NCI-H2171 treated with DMSO at 0.1 percent for 48 hours (cell line): Measurements from ENCODE around the gene FBXO42.

Experiments used
- DNase-seq: peaks from one replicate; lab custom pipeline; 2025; lab: John Stamatoyannopoulos, UW

The FBXO42 gene

DNA sequence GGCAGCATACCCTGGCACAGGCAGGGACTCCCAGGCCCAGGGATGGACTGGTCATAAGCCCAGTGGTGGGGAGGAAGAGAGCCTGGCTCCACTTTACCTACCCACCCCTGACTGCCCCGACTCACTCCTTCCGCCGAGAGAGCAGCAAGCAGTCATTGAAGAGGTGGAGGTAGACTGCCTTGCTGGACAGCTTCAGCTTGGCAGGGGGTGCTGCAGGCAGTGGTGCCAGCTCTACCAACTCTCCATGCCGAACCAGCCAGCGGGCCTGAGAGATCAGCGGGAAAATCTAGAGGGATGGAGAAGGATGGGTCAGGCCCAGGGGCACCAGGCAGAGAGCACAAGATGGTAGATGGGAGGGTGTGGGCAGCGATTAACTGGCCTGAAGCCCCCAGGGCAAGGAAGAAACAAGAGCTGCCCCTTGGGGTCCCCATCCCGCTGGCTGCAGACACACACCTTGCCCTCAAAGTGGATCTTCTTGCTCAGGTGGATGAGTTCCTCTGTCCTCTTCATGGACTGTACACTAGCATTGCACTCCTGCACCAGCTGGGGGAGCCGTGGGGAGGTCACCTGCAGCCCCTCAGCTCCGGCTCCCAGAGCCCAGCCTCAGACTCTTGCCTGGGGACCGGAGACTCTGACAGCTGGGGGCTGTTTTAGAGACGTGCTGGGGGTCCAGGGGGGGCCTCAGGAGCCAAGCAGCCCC is 147.5 kb downstream of the FBXO42 start:
- DNase-seq, result no peak

DNA sequence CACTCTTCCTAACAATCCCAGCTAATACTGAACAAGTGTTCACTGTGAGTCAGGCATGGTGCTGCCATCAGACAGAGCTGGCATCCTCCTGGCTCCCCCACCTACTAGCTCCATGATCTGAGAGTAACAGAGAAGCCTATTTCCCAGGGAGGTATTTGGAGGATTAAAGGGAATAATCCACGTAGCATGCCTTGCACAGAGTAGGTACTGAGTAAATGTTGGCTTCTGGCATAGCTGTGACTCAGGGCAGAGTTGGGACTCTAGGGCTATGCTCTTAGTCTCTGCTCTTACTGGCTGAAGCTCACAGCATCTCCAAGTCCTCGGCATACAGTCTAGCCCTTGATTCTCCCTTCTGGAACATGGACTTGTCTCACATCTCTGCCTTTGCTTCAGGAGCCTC is 148.1 kb downstream of the FBXO42 start:
- no peak for DNase-seq

DNA sequence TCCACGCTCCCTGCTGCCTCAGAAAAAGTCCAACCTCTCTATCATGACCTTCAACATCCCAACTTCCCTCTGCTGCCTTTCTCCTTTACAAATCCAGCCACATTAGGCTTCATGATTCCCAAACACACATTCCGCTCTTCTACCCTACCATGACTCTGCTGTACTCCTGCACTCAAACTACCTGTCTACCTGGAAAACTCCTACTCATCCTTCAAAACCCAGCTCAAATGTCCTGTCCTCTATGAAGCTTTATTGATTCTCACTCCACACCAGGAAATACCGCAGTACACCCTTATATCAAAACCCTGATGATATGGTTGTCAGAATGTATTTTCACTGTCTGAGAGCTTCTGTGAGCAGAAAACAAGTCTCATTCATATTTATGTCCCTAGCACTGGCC is 148.7 kb downstream of the FBXO42 start:
- DNase-seq, result no peak

GRCh38 chr1:16202281-16203210 is 149.7 kb downstream of the FBXO42 start:
- no peak for DNase-seq

DNA sequence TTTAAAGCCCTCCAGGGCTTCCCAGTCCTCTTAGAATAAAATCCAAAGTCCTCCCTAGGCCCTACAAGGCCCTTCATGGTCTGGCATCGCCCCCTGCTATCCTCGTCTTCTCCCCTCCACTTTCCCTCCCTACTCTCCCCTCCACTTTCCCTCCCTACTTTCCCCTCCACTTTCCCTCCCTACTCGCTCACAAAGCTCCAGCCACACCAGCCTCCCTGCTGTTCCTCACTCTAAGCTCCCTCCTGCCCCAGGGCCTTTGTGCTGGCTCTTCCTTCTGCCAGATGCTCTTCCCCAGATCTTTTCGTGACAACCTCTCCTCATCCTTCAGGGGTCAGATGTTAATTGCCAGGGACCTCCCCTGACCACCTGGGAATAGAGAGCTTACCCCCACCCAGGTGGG is 152.6 kb downstream of the FBXO42 start:
- no peak for DNase-seq

DNA sequence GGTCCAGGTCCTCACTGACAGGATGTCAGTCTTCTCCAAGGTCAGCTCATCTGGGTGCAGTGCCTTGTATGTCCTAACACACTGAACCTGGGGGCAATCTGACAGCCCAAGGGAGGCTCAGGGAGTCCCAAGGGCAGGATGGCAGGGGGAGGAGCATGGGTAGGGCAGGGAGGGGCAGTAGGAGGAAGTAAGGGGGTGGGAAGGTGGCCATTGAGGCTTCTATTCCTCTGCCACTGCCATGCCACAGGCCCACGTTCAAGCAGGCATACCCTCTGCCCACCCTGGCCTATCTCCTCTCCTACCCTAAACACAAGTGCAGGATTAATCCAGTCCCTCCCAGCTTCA is 153.2 kb downstream of the FBXO42 start:
- no peak for DNase-seq

DNA sequence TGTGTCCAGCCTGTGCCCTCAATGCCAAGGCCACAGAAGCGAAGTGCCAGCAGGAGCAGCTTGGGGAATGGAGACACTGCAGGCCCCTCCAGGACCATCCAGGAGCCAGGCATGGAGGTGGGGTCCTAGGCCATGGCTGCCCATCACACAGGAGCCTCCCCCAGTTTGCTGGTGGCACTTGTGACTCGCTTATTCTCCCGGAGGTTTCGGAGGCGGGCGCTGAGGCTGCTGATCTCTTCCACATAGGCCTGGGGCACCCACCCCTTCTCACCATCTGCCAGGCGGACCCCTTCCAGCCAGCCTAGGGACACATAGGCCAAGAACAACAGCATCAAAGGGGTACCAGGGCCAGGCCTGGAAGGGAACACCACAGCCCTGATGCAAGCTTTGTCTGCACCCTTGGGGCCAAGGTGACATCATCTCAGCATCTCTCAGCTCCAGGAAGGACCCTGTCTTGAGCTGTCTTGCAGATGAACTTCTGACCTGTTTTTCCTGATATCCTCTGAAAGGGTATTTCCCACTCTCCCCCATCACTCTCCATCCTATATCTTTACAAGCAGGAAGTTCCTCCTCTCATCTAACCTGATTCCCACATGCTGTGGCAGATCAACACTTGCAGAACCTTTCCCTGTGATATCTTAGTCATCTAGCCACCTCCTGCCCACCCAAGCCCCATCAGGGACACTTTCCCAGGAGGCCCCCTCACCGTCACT is 153.7 kb downstream of the FBXO42 start:
- DNase-seq, result no peak

GRCh38 chr1:16196874-16197273 is 155.4 kb downstream of the FBXO42 start:
- no peak for DNase-seq
